ENCODE data around the gene MDM2.

GRCh38 chr12:68785823-68786222 is 22.2 kb upstream of the MDM2 start:
- TF ChIP-seq POLR2A (IDR thresholded peaks at IDR 0.05) (no peak), CTCF (IDR thresholded peaks at IDR 0.05) (no peak), POLR2AphosphoS5 (IDR thresholded peaks at IDR 0.05; ENCODE audit: insufficient read depth in 1 of 2, low read depth in 1 of 2) (no peak)

All from vagina (tissue), 2 donors.